ENCODE data around the gene PSMG3. TPM values are rescaled to one million over a fixed set of nuclear protein-coding genes. Genes with fewer than 3 reads are reported as not detected.

PSMG3 gene
- polyA plus RNA-seq, 1 experiment = 31.1 TPM

GRCh38 chr7:1557006-1557405 lies 12.8 kb downstream of the PSMG3 start:
- H3K27ac ChIP-seq (ENCODE audit: low read depth, low read length) = no peak overlapping the region
- no peak for DNase-seq (ENCODE audit: low read depth, low spot score)
- ChIA-PET POLR2A (no interaction called here), CTCF (no interaction called here)
- TF ChIP-seq, protein P1, sequence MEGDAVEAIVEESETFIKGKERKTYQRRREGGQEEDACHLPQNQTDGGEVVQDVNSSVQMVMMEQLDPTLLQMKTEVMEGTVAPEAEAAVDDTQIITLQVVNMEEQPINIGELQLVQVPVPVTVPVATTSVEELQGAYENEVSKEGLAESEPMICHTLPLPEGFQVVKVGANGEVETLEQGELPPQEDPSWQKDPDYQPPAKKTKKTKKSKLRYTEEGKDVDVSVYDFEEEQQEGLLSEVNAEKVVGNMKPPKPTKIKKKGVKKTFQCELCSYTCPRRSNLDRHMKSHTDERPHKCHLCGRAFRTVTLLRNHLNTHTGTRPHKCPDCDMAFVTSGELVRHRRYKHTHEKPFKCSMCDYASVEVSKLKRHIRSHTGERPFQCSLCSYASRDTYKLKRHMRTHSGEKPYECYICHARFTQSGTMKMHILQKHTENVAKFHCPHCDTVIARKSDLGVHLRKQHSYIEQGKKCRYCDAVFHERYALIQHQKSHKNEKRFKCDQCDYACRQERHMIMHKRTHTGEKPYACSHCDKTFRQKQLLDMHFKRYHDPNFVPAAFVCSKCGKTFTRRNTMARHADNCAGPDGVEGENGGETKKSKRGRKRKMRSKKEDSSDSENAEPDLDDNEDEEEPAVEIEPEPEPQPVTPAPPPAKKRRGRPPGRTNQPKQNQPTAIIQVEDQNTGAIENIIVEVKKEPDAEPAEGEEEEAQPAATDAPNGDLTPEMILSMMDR (IDR thresholded peaks at IDR 0.05; ENCODE audit: low read depth, low read length) = no peak
- no peaks in the 10 kb centered on the region; the same call in 1 of the 2 replicates for H3K9me3 ChIP-seq (ENCODE audit: control insufficient read depth, insufficient read depth, low read length)
- no peak overlapping the region for H3K4me3 ChIP-seq (ENCODE audit: low read depth, low read length)
- no peaks in the 10 kb centered on the region for H3K27me3 ChIP-seq (ENCODE audit: control insufficient read depth, insufficient read depth, low read length)

- POLR2A ChIA-PET = interaction anchor here (0.6 to 2.1 kb wide), 6 partner anchors 11 to 24 kb away, joined by 3 to 15 read pairs (median 4); no protein-coding TSS in a partner anchor
Observed at GRCh38 chr7:1555813-1556543, 13.9 kb downstream of the PSMG3 start, which contains the start of gene TMEM184A. Gene TMEM184A, minus strand, starts transcription at chr7:1556205. Its CDS starts 721 bp downstream, at chr7:1555484.

DNA sequence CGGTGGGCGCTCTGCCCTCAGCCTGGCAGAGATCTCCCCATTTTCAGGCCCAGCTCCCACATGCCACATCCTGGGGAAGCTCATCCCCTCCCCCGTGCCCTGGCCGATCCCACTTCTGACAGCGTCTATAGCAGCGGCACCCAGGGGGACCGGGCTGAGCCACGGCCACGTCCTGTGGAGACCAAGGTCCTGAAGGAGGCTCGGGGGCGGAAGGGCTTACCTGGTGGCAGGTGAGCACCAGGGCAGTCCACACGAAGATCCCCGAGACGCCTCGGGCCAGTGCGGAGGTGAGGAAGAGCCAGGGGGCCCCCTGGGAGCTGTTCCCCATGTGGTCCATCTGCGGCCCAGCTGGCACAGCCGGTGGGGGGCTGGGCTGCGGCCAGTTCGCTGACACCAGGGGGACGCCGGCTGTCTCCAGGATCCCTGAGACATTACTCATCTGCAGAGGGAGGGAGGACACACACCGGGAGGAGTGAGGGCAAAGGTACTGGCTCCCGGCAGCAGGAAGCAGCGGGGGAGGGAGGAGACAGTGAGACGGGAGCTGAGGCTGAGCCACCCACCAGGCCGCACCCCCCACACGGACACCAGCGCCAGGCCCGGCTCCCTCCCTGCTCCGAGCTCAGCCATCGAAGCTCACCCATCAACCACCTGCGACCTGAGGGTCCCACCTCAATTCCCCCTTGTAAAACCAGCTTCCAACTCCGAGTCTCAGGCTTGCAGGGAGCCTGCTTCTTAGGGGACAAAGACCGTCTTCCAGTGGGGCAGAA lies 14.6 kb downstream of the PSMG3 start:
- POLR2A ChIA-PET = interaction anchor here (0.6 to 2.1 kb wide), 6 partner anchors 10 to 23 kb away, joined by 3 to 15 read pairs (median 4); no protein-coding TSS in a partner anchor
- peak overlapping the region; percentile 11 for H3K27ac ChIP-seq (ENCODE audit: low read depth, low read length)
- H3K4me3 ChIP-seq (ENCODE audit: low read depth, low read length) = no peak overlapping the region; the same call in 1 of the 2 replicates
- CTCF ChIA-PET = no interaction called here
- TF ChIP-seq, protein P1 (IDR thresholded peaks at IDR 0.05; ENCODE audit: low read depth, low read length) = 0 out of 2 replicates have a peak, but pooled peaks have one; percentile 13
- peak; percentile 43 for DNase-seq (ENCODE audit: low read depth, low spot score)
- no peaks in the 10 kb centered on the region for H3K27me3 ChIP-seq (ENCODE audit: control insufficient read depth, insufficient read depth, low read length)
- no peaks in the 10 kb centered on the region; the same call in 1 of the 2 replicates for H3K9me3 ChIP-seq (ENCODE audit: control insufficient read depth, insufficient read depth, low read length)

More at GRCh38 chr7:1555813-1556543, 13.9 kb downstream of the PSMG3 start, which contains the start of gene TMEM184A:
- no peaks in the 10 kb centered on the region for H3K27me3 ChIP-seq (ENCODE audit: control insufficient read depth, insufficient read depth, low read length)
- no peak for DNase-seq (ENCODE audit: low read depth, low spot score)
- H3K27ac ChIP-seq (ENCODE audit: low read depth, low read length) = peak within 1 kb of the TSS; percentile 11
- TF ChIP-seq, protein P1 (IDR thresholded peaks at IDR 0.05; ENCODE audit: low read depth, low read length) = peak; percentile 20; the same call in 1 of the 2 replicates
- H3K9me3 ChIP-seq (ENCODE audit: control insufficient read depth, insufficient read depth, low read length) = no peaks in the 10 kb centered on the region; the same call in 1 of the 2 replicates
- CTCF ChIA-PET = no interaction called here
- H3K4me3 ChIP-seq (ENCODE audit: low read depth, low read length) = no peak within 1 kb of the TSS; the same call in 1 of the 2 replicates

- TF ChIP-seq, protein P1 (IDR thresholded peaks at IDR 0.05; ENCODE audit: low read depth, low read length) = no peak
- ChIA-PET CTCF (no interaction called here), POLR2A (interaction anchor here (1.3 to 2.1 kb wide), 3 partner anchors 17 to 22 kb away, joined by 4 to 15 read pairs (median 6); no protein-coding TSS in a partner anchor)
- no peaks in the 10 kb centered on the region for H3K27me3 ChIP-seq (ENCODE audit: control insufficient read depth, insufficient read depth, low read length)
- no peak overlapping the region for H3K27ac ChIP-seq (ENCODE audit: low read depth, low read length)
- no peaks in the 10 kb centered on the region; the same call in 1 of the 2 replicates for H3K9me3 ChIP-seq (ENCODE audit: control insufficient read depth, insufficient read depth, low read length)
- no peak for DNase-seq (ENCODE audit: low read depth, low spot score)
- no peak overlapping the region for H3K4me3 ChIP-seq (ENCODE audit: low read depth, low read length)
Observed at GRCh38 chr7:1554333-1555045, 15.3 kb downstream of the PSMG3 start.

Measured in AG04450 (cell line).